ENCODE data around the gene PCDHGA7.
"Not testable (repeated sequence)": the region's sequence is repeated elsewhere in the genome, so short reads cannot be mapped to it uniquely, and the experiment has no call there.

The PCDHGA7 gene

DNA sequence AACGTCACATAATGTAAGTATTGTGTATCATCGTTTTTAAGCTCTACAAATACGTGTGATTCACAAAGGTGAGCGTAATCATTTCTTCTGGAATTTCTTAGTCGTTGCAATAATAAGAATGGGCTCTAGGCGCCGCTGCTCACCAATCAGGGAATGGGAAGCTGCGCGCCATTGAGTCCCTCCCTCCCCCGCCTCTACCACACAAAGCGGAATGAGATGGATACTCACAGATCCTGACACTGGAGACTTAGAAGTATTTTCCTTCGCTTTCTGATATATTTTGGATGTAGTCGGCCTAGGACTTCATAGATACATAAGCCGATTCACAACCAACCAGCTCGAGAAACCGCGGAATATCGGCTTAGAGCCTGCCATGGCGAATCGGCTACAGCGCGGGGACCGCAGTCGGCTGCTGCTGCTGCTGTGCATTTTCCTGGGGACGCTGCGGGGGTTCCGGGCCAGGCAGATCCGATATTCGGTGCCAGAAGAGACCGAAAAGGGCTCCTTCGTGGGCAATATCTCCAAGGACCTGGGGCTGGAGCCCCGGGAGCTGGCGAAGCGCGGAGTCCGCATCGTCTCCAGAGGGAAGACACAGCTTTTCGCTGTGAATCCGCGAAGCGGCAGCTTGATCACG lies 38.4 kb downstream of the PCDHGA7 start, which contains the start of gene PCDHGA11:
Gene PCDHGA11, plus strand, starts transcription at position 197 of the 634 bp plus-strand sequence. Its CDS starts 177 bp downstream, at position 374.
- no peaks in the 10 kb centered on the region for H3K36me3 ChIP-seq (ENCODE audit: insufficient read depth, low read length)
- no peaks in the 10 kb centered on the region for H3K79me2 ChIP-seq (ENCODE audit: control insufficient read depth, insufficient read depth, low read length, unreplicated experiment)
- H3K4me3 ChIP-seq (ENCODE audit: low read depth, low read length): peak within 1 kb of the TSS; percentile 85
- peaks cover 74% of the 10 kb centered on the region for H3K27me3 ChIP-seq (ENCODE audit: insufficient read depth, low read length)
- no peaks in the 10 kb centered on the region for H3K4me1 ChIP-seq (ENCODE audit: control insufficient read depth, insufficient read depth, low read length, unreplicated experiment)
- H3K27ac ChIP-seq (ENCODE audit: low read depth, low read length): no peak within 1 kb of the TSS
- H2AFZ ChIP-seq (ENCODE audit: low read length, unreplicated experiment): peak within 1 kb of the TSS; percentile 92

DNA sequence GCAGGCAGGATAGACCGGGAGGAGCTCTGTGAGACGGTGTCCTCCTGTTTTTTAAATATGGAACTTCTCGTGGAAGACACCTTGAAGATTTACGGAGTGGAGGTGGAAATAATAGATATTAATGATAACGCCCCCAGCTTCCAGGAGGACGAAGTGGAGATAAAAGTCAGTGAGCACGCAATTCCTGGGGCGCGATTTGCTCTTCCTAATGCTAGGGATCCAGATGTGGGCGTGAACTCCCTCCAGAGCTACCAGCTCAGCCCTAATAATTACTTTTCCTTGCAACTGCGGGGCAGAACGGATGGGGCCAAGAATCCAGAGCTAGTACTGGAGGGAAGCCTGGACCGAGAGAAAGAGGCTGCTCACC lies 38.9 kb downstream of the PCDHGA7 start:
- Histone ChIP-seq H3K27me3 (ENCODE audit: insufficient read depth, low read length) (peaks cover 79% of the 10 kb centered on the region), H3K4me1 (ENCODE audit: control insufficient read depth, insufficient read depth, low read length, unreplicated experiment) (no peaks in the 10 kb centered on the region), H3K79me2 (ENCODE audit: control insufficient read depth, insufficient read depth, low read length, unreplicated experiment) (no peaks in the 10 kb centered on the region), H3K4me3 (ENCODE audit: low read depth, low read length) (peak overlapping the region; percentile 85), H3K27ac (ENCODE audit: low read depth, low read length) (no peak overlapping the region), H2AFZ (ENCODE audit: low read length, unreplicated experiment) (peak overlapping the region; percentile 92), H3K36me3 (ENCODE audit: insufficient read depth, low read length) (no peaks in the 10 kb centered on the region)

- no peak overlapping the region for H3K27ac ChIP-seq (ENCODE audit: low read depth, low read length)
- H3K4me3 ChIP-seq (ENCODE audit: low read depth, low read length): no peak overlapping the region
- no peaks in the 10 kb centered on the region for H3K79me2 ChIP-seq (ENCODE audit: control insufficient read depth, insufficient read depth, low read length, unreplicated experiment)
- peaks cover 81% of the 10 kb centered on the region for H3K27me3 ChIP-seq (ENCODE audit: insufficient read depth, low read length)
- no peak overlapping the region for H2AFZ ChIP-seq (ENCODE audit: low read length, unreplicated experiment)
- H3K36me3 ChIP-seq (ENCODE audit: insufficient read depth, low read length): no peaks in the 10 kb centered on the region
- no peaks in the 10 kb centered on the region for H3K4me1 ChIP-seq (ENCODE audit: control insufficient read depth, insufficient read depth, low read length, unreplicated experiment)
Measured at GRCh38 chr5:141422742-141423291, 40.3 kb downstream of the PCDHGA7 start.

- peaks cover 48% of the 10 kb centered on the region; the same call in 1 of the 2 replicates for H3K27me3 ChIP-seq (ENCODE audit: insufficient read depth, low read length)
- H3K79me2 ChIP-seq (ENCODE audit: control insufficient read depth, insufficient read depth, low read length, unreplicated experiment): no peaks in the 10 kb centered on the region
- no peak overlapping the region for H3K4me3 ChIP-seq (ENCODE audit: low read depth, low read length)
- H3K4me1 ChIP-seq (ENCODE audit: control insufficient read depth, insufficient read depth, low read length, unreplicated experiment): no peaks in the 10 kb centered on the region
- H3K27ac ChIP-seq (ENCODE audit: low read depth, low read length): no peak overlapping the region
- no peak overlapping the region for H2AFZ ChIP-seq (ENCODE audit: low read length, unreplicated experiment)
- no peaks in the 10 kb centered on the region for H3K36me3 ChIP-seq (ENCODE audit: insufficient read depth, low read length)
Measured at GRCh38 chr5:141427783-141428426, 45.4 kb downstream of the PCDHGA7 start.

DNA sequence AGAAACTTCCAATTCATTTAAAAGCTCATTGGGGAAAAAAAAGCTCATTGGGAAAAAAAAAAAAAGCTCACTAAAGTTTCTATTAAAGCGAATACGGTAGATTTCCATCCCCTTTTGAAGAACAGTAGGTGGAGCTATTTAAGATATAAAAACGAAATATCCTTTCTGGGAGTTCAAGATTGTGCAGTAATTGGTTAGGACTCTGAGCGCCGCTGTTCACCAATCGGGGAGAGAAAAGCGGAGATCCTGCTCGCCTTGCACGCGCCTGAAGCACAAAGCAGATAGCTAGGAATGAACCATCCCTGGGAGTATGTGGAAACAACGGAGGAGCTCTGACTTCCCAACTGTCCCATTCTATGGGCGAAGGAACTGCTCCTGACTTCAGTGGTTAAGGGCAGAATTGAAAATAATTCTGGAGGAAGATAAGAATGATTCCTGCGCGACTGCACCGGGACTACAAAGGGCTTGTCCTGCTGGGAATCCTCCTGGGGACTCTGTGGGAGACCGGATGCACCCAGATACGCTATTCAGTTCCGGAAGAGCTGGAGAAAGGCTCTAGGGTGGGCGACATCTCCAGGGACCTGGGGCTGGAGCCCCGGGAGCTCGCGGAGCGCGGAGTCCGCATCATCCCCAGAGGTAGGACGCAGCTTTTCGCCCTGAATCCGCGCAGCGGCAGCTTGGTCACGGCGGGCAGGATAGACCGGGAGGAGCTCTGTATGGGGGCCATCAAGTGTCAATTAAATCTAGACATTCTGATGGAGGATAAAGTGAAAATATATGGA lies 48.0 kb downstream of the PCDHGA7 start, which contains the start of gene PCDHGA12:
Gene PCDHGA12, plus strand, starts transcription at position 176 of the 782 bp plus-strand sequence. Its CDS starts 253 bp downstream, at position 429.
- H2AFZ ChIP-seq (ENCODE audit: low read length, unreplicated experiment): peak within 1 kb of the TSS; percentile 13
- H3K36me3 ChIP-seq (ENCODE audit: insufficient read depth, low read length): no peaks in the 10 kb centered on the region
- no peak within 1 kb of the TSS for H3K27ac ChIP-seq (ENCODE audit: low read depth, low read length)
- peaks cover 22% of the 10 kb centered on the region; the same call in 1 of the 2 replicates for H3K27me3 ChIP-seq (ENCODE audit: insufficient read depth, low read length)
- no peaks in the 10 kb centered on the region for H3K4me1 ChIP-seq (ENCODE audit: control insufficient read depth, insufficient read depth, low read length, unreplicated experiment)
- no peaks in the 10 kb centered on the region for H3K79me2 ChIP-seq (ENCODE audit: control insufficient read depth, insufficient read depth, low read length, unreplicated experiment)
- peak within 1 kb of the TSS; percentile 70 for H3K4me3 ChIP-seq (ENCODE audit: low read depth, low read length)

- H2AFZ ChIP-seq (ENCODE audit: low read length, unreplicated experiment): peak overlapping the region; percentile 13
- no peaks in the 10 kb centered on the region for H3K36me3 ChIP-seq (ENCODE audit: insufficient read depth, low read length)
- H3K79me2 ChIP-seq (ENCODE audit: control insufficient read depth, insufficient read depth, low read length, unreplicated experiment): no peaks in the 10 kb centered on the region
- no peaks in the 10 kb centered on the region for H3K4me1 ChIP-seq (ENCODE audit: control insufficient read depth, insufficient read depth, low read length, unreplicated experiment)
- H3K27ac ChIP-seq (ENCODE audit: low read depth, low read length): no peak overlapping the region
- peaks cover 14% of the 10 kb centered on the region; the same call in 1 of the 2 replicates for H3K27me3 ChIP-seq (ENCODE audit: insufficient read depth, low read length)
- H3K4me3 ChIP-seq (ENCODE audit: low read depth, low read length): peak overlapping the region; percentile 70
Measured at GRCh38 chr5:141431286-141431685, 48.7 kb downstream of the PCDHGA7 start.

- H3K36me3 ChIP-seq (ENCODE audit: insufficient read depth, low read length); H2AFZ ChIP-seq (ENCODE audit: low read length, unreplicated experiment); H3K27ac ChIP-seq (ENCODE audit: low read depth, low read length); H3K79me2 ChIP-seq (ENCODE audit: control insufficient read depth, insufficient read depth, low read length, unreplicated experiment); H3K4me1 ChIP-seq (ENCODE audit: control insufficient read depth, insufficient read depth, low read length, unreplicated experiment): not testable (repeated sequence)
- peaks cover 10% of the 10 kb centered on the region; the same call in 1 of the 2 replicates for H3K27me3 ChIP-seq (ENCODE audit: insufficient read depth, low read length)
- 0 out of 2 replicates have a peak overlapping the region, but pooled peaks have one; percentile 70 for H3K4me3 ChIP-seq (ENCODE audit: low read depth, low read length)
Measured at GRCh38 chr5:141432308-141432707, 49.8 kb downstream of the PCDHGA7 start.

DNA sequence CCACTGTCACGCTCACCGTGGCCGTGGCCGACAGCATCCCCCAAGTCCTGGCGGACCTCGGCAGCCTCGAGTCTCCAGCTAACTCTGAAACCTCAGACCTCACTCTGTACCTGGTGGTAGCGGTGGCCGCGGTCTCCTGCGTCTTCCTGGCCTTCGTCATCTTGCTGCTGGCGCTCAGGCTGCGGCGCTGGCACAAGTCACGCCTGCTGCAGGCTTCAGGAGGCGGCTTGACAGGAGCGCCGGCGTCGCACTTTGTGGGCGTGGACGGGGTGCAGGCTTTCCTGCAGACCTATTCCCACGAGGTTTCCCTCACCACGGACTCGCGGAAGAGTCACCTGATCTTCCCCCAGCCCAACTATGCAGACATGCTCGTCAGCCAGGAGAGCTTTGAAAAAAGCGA lies 50.2 kb downstream of the PCDHGA7 start:
- not testable (repeated sequence) for H3K27ac ChIP-seq (ENCODE audit: low read depth, low read length); H3K36me3 ChIP-seq (ENCODE audit: insufficient read depth, low read length); H3K79me2 ChIP-seq (ENCODE audit: control insufficient read depth, insufficient read depth, low read length, unreplicated experiment); H2AFZ ChIP-seq (ENCODE audit: low read length, unreplicated experiment); H3K4me1 ChIP-seq (ENCODE audit: control insufficient read depth, insufficient read depth, low read length, unreplicated experiment); H3K4me3 ChIP-seq (ENCODE audit: low read depth, low read length)
- H3K27me3 ChIP-seq (ENCODE audit: insufficient read depth, low read length): peaks cover 10% of the 10 kb centered on the region; the same call in 1 of the 2 replicates

GRCh38 chr5:141434006-141434405 lies 51.5 kb downstream of the PCDHGA7 start:
- H3K4me1 ChIP-seq (ENCODE audit: control insufficient read depth, insufficient read depth, low read length, unreplicated experiment): no peaks in the 10 kb centered on the region
- no peaks in the 10 kb centered on the region for H3K36me3 ChIP-seq (ENCODE audit: insufficient read depth, low read length)
- no peak overlapping the region for H3K27ac ChIP-seq (ENCODE audit: low read depth, low read length)
- H2AFZ ChIP-seq (ENCODE audit: low read length, unreplicated experiment): no peak overlapping the region
- H3K79me2 ChIP-seq (ENCODE audit: control insufficient read depth, insufficient read depth, low read length, unreplicated experiment): no peaks in the 10 kb centered on the region
- H3K27me3 ChIP-seq (ENCODE audit: insufficient read depth, low read length): peaks cover 10% of the 10 kb centered on the region; the same call in 1 of the 2 replicates
- H3K4me3 ChIP-seq (ENCODE audit: low read depth, low read length): no peak overlapping the region
